Karpas-422 (cell line): ENCODE data around the gene TMPO. TPM values are rescaled to one million over a fixed set of nuclear protein-coding genes. Genes with fewer than 3 reads are reported as not detected.
"Not testable (repeated sequence)": the region's sequence is repeated elsewhere in the genome, so short reads cannot be mapped to it uniquely, and the experiment has no call there.

Source experiments
- DNase-seq: peaks from one replicate; pipeline ENCODE4 v3.0.0-alpha.2; 2015
- H2AFZ ChIP-seq: fragments of 200-600 bp; sonication (generic); 2 replicates; pipeline ENCODE4 v1.6.1; 2014; ENCODE audit warnings: antibody characterized with exemption, low read length, mixed read lengths
- H3K27ac ChIP-seq: fragments of 200-600 bp; sonication (generic); 2 replicates; pipeline ENCODE4 v1.5.1; 2014; ENCODE audit warnings: mild to moderate bottlenecking, low read length, moderate library complexity
- H3K27me3 ChIP-seq: fragments of 200-600 bp; sonication (generic); 2 replicates; pipeline ENCODE4 v1.6.1; 2014; ENCODE audit warnings: low read length, mixed read lengths
- H3K36me3 ChIP-seq: fragments of 200-600 bp; sonication (generic); 2 replicates; pipeline ENCODE4 v1.6.1; 2014; ENCODE audit warnings: low read length, mixed read lengths; ENCODE audit not compliant: insufficient read depth
- H3K4me1 ChIP-seq: fragments of 200-600 bp; sonication (generic); 2 replicates; pipeline ENCODE4 v1.6.1; 2014; ENCODE audit warnings: mild to moderate bottlenecking, low read length, mixed read lengths
- H3K4me2 ChIP-seq: fragments of 200-600 bp; sonication (generic); 2 replicates; pipeline ENCODE4 v1.6.1; 2014; ENCODE audit warnings: low read length, low read depth, mild to moderate bottlenecking; ENCODE audit not compliant: poor library complexity, severe bottlenecking
- H3K4me3 ChIP-seq: fragments of 200-600 bp; sonication (generic); 2 replicates; pipeline ENCODE4 v1.5.1; 2014; ENCODE audit warnings: mild to moderate bottlenecking, antibody characterized with exemption, low read length, mixed read lengths
- H3K79me2 ChIP-seq: fragments of 200-600 bp; sonication (generic); 2 replicates; pipeline ENCODE4 v1.6.1; 2014; ENCODE audit warnings: mild to moderate bottlenecking, low read length, mixed read lengths
- H3K9ac ChIP-seq: fragments of 200-600 bp; sonication (generic); 2 replicates; pipeline ENCODE4 v1.6.0; 2014; ENCODE audit warnings: low read length
- H3K9me2 ChIP-seq: fragments of 200-600 bp; sonication (generic), shearing (Covaris generic); replicated peaks from 2 replicates; pipeline ENCODE4 v1.6.0; 2014; ENCODE audit warnings: mild to moderate bottlenecking, low read length, moderate library complexity; ENCODE audit not compliant: insufficient read depth
- H3K9me3 ChIP-seq: fragments of 300-700, 200-600 bp; sonication (generic); 2 replicates; pipeline ENCODE4 v1.6.1; 2014; ENCODE audit warnings: low read length, mixed read lengths
- H4K20me1 ChIP-seq: fragments of 200-600 bp; sonication (generic); 2 replicates; pipeline ENCODE4 v1.6.1; 2014; ENCODE audit warnings: mild to moderate bottlenecking, antibody characterized with exemption, low read length, low read depth; ENCODE audit not compliant: insufficient read depth
- total RNA-seq: library from RNA; depleted of rRNA; stranded (reverse); fragments of >200 nt; shearing (Covaris generic); gene quantifications from 2 replicates; pipeline ENCODE4 v1.2.3, GENCODE V29; 2014; ENCODE audit warnings: low replicate concordance

Gene TMPO
- total RNA-seq, 1 experiment from 2014 or later: 138 TPM

DNA sequence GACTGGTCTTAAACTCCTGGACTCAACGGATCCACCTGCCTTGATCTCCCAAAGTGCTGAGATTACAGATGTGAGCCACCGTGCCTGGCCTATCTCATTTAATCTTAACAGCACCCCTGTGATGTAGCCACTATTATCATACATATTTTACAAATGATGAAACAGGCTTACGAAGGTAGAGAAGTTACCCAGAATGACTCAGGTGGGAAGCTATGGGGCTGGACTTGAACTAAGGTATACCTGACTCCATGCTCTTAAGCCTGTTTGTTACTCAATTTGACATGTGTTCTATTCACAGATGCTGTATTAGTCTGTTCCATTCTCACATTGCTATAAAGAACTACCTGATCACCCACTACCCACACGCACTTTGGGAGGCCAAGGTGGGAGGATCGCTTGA, 36.8 kb upstream of the TMPO start:
- Histone ChIP-seq H3K36me3 (no peaks in the 10 kb centered on the region), H4K20me1 (no peaks in the 10 kb centered on the region), H3K4me3 (no peak overlapping the region)

GRCh38 chr12:98483621-98484503, 31.5 kb upstream of the TMPO start:
- Histone ChIP-seq H3K79me2 (no peaks in the 10 kb centered on the region), H3K4me3 (no peak overlapping the region), H4K20me1 (no peaks in the 10 kb centered on the region), H3K4me1 (no peaks in the 10 kb centered on the region), H3K36me3 (no peaks in the 10 kb centered on the region), H3K9ac (no peak overlapping the region), H3K4me2 (no peak overlapping the region), H3K27ac (no peak overlapping the region), H2AFZ (no peak overlapping the region), H3K9me2 (no peaks in the 10 kb centered on the region), H3K27me3 (no peaks in the 10 kb centered on the region), H3K9me3 (no peaks in the 10 kb centered on the region)
- no peak for DNase-seq

More for the DNA sequence above, 36.8 kb upstream of the TMPO start:
- Histone ChIP-seq H3K4me2 (no peak overlapping the region), H3K9me2 (no peaks in the 10 kb centered on the region), H2AFZ (no peak overlapping the region), H3K9ac (no peak overlapping the region), H3K9me3 (no peaks in the 10 kb centered on the region), H3K4me1 (no peaks in the 10 kb centered on the region), H3K79me2 (no peaks in the 10 kb centered on the region), H3K27ac (no peak overlapping the region), H3K27me3 (no peaks in the 10 kb centered on the region; the same call in 1 of the 2 replicates)
- no peak for DNase-seq

GRCh38 chr12:98485792-98486340, 29.5 kb upstream of the TMPO start:
- H3K36me3 ChIP-seq: no peaks in the 10 kb centered on the region
- H3K9me2 ChIP-seq: no peaks in the 10 kb centered on the region
- no peaks in the 10 kb centered on the region for H3K27me3 ChIP-seq
- H3K9ac ChIP-seq: no peak overlapping the region
- no peak overlapping the region for H3K27ac ChIP-seq
- no peak overlapping the region for H3K4me2 ChIP-seq
- H2AFZ ChIP-seq: no peak overlapping the region
- H3K4me1 ChIP-seq: peaks cover 9% of the 10 kb centered on the region
- H3K79me2 ChIP-seq: no peaks in the 10 kb centered on the region
- no peak overlapping the region for H3K4me3 ChIP-seq
- H4K20me1 ChIP-seq: no peaks in the 10 kb centered on the region
- DNase-seq: no peak
- H3K9me3 ChIP-seq: no peaks in the 10 kb centered on the region

DNA sequence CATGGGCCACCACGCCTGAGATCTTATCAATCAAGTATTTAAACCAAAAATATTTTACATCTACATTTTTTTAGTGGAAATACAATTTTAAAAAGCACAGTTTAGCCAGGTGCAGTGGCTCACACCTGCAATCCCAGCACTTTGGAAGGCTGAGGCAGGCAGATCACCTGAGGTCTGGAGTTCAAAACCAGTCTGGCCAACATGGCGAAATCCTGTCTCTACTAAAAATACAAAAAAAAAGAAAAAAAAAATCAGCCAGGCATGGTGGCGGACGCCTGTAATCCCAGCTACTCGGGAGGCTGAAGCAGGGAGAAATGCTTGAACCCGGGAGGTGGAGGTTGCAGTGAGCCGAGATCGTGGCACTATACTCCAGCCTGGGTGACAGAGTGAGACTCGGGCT, 27.0 kb upstream of the TMPO start:
- H3K9ac ChIP-seq, H4K20me1 ChIP-seq, H3K79me2 ChIP-seq, DNase-seq, H3K9me3 ChIP-seq, H3K36me3 ChIP-seq, H3K4me2 ChIP-seq, H3K4me3 ChIP-seq, H2AFZ ChIP-seq, H3K27me3 ChIP-seq, H3K9me2 ChIP-seq, H3K27ac ChIP-seq: not testable (repeated sequence)
- H3K4me1 ChIP-seq: peaks cover 14% of the 10 kb centered on the region

GRCh38 chr12:98489176-98489575, 26.2 kb upstream of the TMPO start:
- Histone ChIP-seq H3K27me3 (no peaks in the 10 kb centered on the region), H3K36me3 (no peaks in the 10 kb centered on the region), H3K27ac (no peak overlapping the region), H2AFZ (no peak overlapping the region), H3K9ac (no peak overlapping the region), H3K9me3 (no peaks in the 10 kb centered on the region), H3K9me2 (no peaks in the 10 kb centered on the region), H3K4me3 (no peak overlapping the region), H3K79me2 (no peaks in the 10 kb centered on the region), H3K4me1 (peaks cover 14% of the 10 kb centered on the region), H3K4me2 (no peak overlapping the region), H4K20me1 (no peaks in the 10 kb centered on the region)
- DNase-seq: no peak

GRCh38 chr12:98490501-98491453, 24.6 kb upstream of the TMPO start:
- H3K9me3 ChIP-seq: no peaks in the 10 kb centered on the region
- H3K36me3 ChIP-seq: no peaks in the 10 kb centered on the region
- H3K9ac ChIP-seq: peak overlapping the region; percentile 41
- H3K4me1 ChIP-seq: peaks cover 14% of the 10 kb centered on the region
- H3K9me2 ChIP-seq: no peaks in the 10 kb centered on the region
- H2AFZ ChIP-seq: peak overlapping the region; percentile 85
- H3K27ac ChIP-seq: no peak overlapping the region
- H3K27me3 ChIP-seq: no peaks in the 10 kb centered on the region
- H3K4me2 ChIP-seq: peak overlapping the region; percentile 50
- H4K20me1 ChIP-seq: no peaks in the 10 kb centered on the region
- peak overlapping the region; percentile 37; the same call in 1 of the 2 replicates for H3K4me3 ChIP-seq
- DNase-seq: peak; percentile 91
- H3K79me2 ChIP-seq: no peaks in the 10 kb centered on the region

DNA sequence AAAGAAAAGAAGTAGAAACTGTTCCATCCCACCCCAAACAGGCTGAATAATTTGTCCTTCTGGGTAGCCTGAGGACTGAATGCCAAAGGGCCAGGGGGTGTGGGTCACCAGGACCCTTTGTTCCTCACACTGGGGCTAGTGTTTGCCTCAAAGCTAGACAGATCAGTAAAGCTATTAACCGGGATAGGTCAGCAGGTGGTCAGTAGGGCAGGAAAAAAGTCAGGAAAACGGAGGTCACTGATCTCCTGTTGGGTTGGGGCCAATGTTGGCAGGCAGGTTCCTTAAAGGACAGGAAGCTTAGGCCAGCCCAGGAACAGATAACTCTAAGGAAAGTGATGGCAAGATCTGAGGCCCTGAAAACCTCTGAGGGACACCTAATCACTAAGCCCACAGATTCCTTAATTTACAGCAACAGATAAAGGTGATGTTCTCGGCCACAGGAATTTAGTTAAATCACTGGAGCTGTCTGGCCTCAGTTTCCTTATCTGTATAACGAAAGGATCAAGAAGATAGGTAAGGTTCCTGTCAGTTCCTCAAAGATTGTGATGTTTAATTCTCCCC, 22.7 kb upstream of the TMPO start:
- Histone ChIP-seq H3K27ac (no peak overlapping the region), H3K9me3 (no peaks in the 10 kb centered on the region), H3K9me2 (no peaks in the 10 kb centered on the region), H3K79me2 (no peaks in the 10 kb centered on the region), H3K36me3 (no peaks in the 10 kb centered on the region), H3K9ac (no peak overlapping the region), H3K4me1 (peaks cover 18% of the 10 kb centered on the region), H4K20me1 (no peaks in the 10 kb centered on the region), H2AFZ (no peak overlapping the region), H3K4me3 (no peak overlapping the region), H3K4me2 (no peak overlapping the region), H3K27me3 (no peaks in the 10 kb centered on the region)
- DNase-seq: no peak

GRCh38 chr12:98501266-98501629, 14.1 kb upstream of the TMPO start:
- H4K20me1 ChIP-seq, DNase-seq, H3K4me3 ChIP-seq, H2AFZ ChIP-seq, H3K9me3 ChIP-seq, H3K4me2 ChIP-seq, H3K79me2 ChIP-seq, H3K36me3 ChIP-seq, H3K9me2 ChIP-seq, H3K27me3 ChIP-seq, H3K9ac ChIP-seq, H3K27ac ChIP-seq: not testable (repeated sequence)
- H3K4me1 ChIP-seq: peaks cover 10% of the 10 kb centered on the region
